HG03469 (cell line): ENCODE results near the gene MLST8.
"Not testable (repeated sequence)": the region's sequence is repeated elsewhere in the genome, so short reads cannot be mapped to it uniquely, and the experiment has no call there.

Source experiments
- ATAC-seq: cut with Tn5 transposase; IDR thresholded peaks from one replicate; pipeline ENCODE4 v1.9.1; 2021; ENCODE audit warnings: mild to moderate bottlenecking, moderate library complexity, moderate number of reproducible peaks; ENCODE audit not compliant: unreplicated experiment

Gene MLST8

DNA sequence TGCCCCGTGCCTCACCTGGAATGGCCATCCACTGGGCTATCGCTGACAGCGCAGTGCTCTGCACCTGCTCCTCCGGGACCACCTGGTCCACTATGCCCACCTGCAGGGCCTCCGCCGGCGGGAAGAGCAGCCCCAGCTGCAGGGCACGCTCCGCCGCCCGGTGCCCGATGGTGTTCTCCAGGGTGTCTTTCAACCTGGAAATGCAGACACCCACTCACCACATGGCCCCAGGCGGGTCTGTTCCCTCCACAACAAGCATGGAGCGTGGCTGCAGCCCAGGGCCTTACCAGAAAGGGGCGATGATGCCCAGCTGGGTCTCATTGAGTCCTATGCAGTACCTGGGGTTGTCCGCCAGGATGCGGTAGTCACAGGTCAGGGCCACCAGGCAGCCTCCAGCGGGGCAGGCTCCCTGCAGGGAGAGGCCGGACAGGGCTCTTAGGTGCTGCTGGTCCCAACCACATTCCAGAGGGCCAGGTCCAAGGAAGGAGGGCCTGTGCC is 37.8 kb downstream of the MLST8 start:
- no peak for ATAC-seq

DNA sequence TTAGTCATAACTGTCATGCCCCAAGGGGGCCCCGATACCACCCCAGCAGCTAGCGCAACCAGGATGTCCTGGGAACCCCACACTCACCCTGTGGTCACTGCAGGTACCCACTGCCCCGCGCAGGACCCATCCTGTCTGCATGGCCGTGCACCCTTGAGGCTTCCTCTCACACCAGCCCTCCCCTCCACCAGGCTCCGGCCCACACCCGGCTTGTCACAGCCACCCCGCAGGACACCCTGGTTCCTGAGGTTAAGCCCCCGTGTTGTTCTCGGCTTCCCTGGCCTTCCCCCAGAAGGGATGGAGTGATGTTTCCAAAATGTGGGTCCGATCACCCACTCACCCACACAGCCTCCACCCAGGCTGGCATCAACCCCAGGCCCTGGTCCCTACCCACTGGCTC is 38.5 kb downstream of the MLST8 start:
- ATAC-seq = no peak

DNA sequence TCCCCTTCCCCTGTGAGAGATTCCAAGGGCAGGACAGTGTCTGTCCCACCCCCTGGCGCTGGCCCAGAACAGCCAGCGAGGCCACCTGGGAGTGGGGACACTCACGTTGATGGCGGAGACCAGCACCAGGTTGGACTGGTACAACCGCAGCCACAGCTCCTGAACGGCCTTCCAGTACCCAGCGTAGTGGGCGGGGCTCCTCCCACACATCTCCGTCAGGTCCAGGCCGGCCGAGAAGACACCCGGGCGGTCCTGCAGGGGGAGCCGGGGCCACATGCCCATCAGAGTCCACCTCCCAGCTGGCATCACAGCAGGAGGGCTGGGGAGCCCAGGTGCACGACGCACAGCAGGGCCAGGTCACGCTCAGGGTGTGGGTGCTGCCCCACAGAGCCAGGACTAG is 39.0 kb downstream of the MLST8 start:
- no peak for ATAC-seq

DNA sequence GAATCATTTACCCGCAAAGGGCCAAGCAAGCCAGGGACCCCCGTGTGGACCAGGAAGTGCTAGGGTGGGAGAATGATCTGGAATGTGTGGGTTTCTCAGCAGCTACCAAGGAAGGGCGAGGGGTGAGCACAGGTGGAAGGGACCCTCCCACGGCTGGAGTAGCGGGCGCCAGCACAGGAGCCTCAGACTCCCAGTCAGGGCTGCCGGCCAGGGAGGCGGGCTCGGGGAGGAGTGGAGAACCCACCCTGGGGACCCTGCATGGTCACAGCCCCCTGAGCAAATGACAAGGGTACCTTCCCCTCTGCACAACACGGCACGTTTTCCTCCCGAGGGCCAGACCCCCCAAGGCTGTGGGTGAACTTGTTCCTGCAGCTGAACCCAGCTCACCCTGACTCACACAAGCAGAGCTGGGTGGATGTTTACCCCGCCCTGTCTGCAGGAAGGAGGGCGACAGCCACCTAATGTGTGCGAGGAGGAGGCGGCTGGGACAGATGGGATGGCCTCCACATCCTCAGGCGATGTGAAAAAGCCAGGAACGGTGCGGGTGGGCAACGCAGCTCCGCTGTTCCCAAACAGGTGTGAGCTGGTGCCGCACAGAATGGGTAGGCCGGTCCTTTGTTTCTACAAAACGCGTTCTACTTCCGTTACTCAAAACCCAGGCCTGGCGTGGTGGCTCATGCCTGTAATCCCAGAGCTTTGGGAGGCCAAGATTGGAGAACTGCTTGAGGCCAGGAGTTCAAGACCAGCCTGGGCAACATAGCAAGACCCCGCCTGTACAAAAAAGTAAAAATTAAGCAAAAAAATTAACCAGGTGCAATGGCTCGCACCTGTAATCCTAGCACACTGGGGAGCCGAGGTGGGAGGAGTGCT is 39.9 kb downstream of the MLST8 start:
- no peak for ATAC-seq

DNA sequence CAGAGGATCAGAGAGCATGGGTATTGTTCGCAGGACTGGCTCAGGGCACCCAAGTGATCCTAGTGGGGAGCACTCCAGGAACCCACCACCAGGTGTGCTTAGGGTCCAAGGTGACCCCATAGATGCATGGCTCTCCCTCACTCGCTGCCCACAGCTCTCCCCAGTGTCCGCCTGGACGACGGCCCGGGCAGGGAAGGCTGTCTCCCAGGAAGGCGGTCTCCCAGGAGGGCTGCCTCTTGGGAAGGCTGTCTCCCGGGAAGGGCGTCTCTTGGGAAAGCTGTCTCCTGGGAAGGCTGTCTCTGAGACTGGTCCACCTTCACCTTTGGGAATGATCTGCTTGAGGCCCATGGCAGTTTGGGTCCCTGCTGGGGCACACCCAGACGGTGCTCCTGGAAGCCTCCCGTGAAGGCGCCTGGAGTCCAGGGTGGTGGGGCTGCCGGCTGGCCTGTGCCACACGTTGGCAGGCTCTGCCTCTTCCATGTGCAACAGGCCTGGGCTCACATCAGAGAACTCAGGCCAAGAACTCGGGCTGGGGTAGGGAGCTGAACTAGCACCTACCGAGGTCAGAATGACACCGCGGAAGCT is 41.1 kb downstream of the MLST8 start:
- ATAC-seq = no peak

DNA sequence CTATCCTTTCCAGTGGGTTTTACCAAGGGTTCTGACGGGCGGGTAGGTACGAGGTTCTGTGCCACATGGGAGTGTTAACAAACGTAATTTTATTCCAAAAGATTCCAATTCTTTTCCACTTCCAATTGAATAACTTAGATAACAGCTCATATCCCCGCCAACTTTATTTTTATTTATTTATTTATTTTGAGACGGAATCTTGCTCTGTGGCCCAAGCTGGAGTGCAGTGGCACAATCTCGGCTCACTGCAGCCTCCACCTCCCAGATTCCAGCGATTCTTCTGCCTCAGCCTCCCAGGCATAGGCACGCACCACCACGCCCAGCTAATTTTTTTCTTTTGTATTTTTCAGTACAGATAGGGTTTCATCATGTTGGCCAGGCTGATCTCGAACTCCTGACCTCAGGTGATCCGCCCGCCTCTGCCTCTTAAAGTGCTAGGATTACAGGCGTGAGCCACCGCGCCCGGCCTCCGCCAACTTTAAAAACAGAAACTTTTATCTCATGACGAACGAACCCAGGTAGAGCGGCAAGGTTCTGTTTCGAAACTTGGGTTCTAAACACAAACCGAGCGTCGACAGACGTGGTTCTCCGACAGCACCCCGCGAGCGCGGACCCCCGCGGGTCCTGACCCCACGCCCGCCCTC is 45.5 kb downstream of the MLST8 start:
- no peak for ATAC-seq

DNA sequence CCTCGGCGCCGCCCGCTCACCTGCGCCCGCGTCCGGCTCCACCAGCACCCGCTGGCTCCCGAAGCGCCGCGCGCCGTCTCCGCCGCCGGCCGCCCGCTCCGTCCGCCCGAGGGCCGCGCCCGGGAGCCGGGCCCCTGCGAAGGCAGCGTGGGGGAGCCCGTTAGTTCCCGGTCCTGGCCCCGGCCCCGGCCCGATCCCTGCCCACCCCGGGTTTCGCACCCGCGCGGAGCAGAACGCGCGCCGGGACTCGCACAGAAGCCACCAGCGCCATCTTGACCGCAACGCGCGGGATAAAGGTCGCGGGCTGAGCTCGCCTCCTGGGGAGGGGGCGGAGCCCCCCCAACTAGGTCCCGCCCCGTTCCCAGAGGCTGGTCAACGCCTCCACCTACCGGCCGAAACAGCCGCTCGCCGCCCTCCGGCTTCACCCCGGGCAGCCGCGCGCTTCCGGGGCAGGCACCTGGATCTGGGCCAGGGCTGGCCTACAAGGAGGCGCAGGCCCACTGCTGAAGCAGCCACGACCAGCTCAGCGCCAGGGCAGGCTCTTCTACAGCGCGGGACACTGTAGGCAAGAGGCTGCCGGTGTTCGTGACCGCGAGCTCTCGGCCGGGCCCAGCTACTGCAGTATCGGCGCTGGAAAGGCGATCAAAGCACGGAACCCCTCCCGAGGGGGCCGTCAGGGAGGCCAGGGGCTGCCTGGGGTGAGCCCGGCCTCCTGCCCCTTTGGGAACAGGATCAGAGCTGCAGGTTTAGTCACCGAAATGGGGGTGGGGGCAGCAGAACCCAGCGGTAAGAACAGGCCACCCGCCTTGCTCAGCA is 46.2 kb downstream of the MLST8 start, which contains the start of gene ECI1:
TSS of gene ECI1 (minus strand) at position 292 of the 816 bp plus-strand sequence. CDS start at position 271, 21 bp downstream.
- ATAC-seq = peak; percentile 80

DNA sequence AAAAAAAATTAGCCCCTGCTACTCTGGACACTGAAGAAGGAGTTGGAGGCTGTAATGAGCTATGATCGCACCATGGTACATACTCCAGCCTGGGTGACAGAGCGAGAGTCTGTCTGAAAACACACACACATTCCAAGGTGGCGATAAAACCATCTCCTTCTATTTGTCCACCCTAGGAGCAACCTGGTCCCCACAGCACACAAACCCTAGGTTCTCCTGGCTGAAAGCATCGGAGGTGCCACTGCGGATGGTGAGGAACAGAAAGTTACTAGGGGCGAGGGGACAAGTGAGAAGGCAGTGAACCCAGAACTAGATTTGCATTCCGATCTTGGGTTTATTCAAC is 47.5 kb downstream of the MLST8 start:
- no peak for ATAC-seq

DNA sequence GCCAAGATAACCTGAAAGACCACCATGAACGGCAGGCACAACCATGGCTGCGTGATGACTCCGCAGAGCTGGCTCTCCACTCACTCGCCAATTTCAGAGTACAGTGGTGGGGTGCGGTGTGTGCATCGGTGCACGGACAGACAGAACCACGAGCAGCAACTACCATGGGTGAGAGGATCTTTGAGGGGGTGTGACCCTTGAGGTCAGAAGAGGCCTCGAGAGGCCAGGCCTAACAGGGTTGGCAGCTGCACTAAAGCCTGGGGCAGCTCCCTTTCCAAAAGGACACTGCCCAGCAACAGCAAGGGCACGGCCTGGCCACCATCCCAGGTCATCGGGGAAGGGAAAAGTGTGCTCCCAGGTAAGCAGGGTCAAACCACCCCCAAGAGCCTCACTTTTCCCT is 48.0 kb downstream of the MLST8 start:
- no peak for ATAC-seq

DNA sequence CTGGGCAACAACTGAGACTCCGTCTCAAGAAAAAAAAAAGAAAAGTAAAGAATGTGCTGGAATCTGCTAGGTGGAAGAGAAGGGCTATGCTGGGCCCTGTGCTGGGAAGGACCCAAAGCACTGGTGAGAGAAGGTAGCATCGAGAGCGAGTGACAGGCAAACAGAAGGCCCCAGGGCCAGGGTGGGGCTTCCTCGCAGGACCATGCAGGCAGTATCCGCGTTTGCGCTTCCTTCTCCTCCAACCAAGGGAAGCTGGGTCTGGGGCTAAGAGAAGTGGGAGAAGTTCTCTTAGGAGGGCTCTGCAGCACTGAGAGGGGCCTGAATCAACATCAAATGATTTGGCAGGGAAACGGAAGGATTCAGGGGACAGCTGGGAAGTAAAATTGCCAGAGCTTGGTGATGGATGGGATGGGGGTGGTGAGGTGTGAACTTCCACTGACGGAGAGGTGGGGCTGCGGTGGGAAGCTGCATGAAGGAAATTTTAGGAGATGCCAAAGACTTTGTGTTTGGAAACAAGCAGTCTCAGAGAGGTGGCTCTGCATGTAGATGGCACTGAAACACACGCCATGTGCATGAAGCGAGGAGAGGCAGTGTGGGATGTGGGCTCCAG is 51.4 kb downstream of the MLST8 start:
- ATAC-seq = no peak

DNA sequence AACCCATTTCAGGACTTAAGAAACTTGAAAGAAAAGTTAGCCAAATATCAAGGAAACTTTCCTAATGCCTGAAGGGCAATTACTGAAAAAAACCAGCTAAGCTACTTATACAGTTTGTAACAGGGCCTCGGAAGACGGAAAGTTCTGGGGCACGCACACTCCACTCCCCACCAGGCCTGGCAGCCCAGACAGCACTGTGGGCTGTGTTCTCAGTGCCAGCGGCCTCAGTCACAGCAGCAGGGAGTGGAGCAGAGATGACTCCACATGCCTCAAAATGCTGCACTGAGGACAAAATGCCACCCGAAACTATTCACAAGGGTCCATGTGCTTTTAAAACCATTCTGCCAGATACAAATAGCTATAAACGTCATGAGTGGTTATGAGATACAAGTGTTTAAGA is 52.5 kb downstream of the MLST8 start:
- ATAC-seq = no peak

DNA sequence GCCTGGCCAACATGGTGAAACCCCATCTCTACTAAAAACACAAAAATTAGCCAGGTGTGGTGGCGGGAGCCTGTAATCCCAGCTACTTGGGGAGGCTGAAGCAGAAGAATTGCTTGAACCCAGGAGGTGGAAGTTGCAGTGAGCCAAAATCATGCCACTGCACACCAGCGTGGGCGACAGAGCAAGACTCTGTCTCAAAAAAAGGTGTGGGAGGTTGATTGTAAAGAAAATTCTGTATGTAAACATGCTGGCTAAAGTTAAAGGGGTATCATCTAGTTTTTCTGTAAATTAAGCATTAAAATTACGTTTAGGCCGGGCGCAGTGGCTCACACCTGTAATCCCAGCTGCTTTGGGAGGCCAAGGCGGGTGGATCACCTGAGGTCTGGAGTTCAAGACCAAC is 53.3 kb downstream of the MLST8 start:
- ATAC-seq = not testable (repeated sequence)
